HUES6 (cell line): ENCODE data around the gene TCL1B.

ENCODE experiments used
- H3K27ac ChIP-seq: 2 replicates; pipeline ENCODE4 v1.7.0; 2013; ENCODE audit warnings: low read depth, mild to moderate bottlenecking, low read length, inconsistent platforms
- H3K27me3 ChIP-seq: 2 replicates; pipeline ENCODE4 v1.6.1; 2013; ENCODE audit warnings: low read length; ENCODE audit not compliant: control insufficient read depth, insufficient read depth
- H3K36me3 ChIP-seq: 2 replicates; pipeline ENCODE4 v1.6.1; 2013; ENCODE audit warnings: low read length; ENCODE audit not compliant: control insufficient read depth, insufficient read depth
- H3K4me1 ChIP-seq: 2 replicates; pipeline ENCODE4 v1.6.1; 2013; ENCODE audit warnings: low read length; ENCODE audit not compliant: control insufficient read depth, insufficient read depth
- H3K4me3 ChIP-seq: 2 replicates; pipeline ENCODE4 v1.5.1; 2013; ENCODE audit warnings: low read depth, low read length
- H3K9ac ChIP-seq: one replicate; pipeline ENCODE4 v1.6.1; 2013; ENCODE audit warnings: mild to moderate bottlenecking, low read length
- H3K9me3 ChIP-seq: 2 replicates; pipeline ENCODE4 v1.6.1; 2013; ENCODE audit warnings: low read depth, low read length; ENCODE audit not compliant: control insufficient read depth, insufficient read depth

TCL1B gene

DNA sequence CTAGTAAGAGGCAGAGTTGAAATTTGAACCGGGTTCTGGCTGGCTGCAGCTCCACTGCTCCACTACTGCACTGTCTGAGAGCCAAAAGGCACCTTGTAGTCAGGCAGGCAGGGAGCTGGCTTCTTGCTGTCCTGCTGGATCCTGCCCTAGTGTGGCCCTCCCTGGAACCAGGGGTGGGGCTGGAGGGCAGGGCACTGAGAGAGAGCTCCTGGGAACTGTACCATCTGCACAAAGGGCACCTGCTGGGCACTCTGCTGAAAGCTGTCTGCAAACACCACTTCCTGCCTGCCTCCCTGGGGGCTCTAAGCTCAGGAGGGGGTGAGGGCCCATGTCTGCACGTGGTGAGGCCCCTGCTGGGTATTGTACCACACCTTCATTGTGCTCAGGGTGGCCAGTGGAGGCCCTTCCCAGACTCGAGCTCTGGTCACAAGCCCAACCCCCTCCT lies 19.0 kb upstream of the TCL1B start:
- H3K4me1 ChIP-seq, result peaks cover 33% of the 10 kb centered on the region

DNA sequence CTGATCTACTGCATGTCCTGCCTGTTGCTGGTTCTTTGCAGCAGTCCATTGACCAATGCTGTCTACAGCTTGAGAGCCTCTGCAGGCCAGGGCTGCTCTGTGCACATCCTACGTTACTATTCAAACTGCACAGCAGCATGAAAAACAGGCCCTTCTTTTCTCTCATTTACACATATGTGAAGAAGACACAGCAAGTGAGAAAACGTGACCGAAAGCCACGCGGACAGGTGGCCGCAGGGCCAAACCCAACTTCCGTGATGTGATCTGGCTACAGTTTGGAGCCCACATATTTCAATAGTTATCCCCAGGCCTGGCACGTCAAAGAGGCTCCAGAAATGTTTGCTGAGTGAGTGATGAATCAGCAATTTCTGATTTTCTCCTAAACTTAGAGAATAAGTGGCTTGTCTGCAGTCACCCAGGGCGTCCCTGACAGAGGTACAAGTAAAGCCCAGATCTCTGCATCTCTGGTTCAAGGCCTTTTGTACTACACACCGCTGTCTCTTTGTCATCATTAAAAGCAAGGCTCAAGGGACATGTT lies 17.9 kb upstream of the TCL1B start:
- H3K9ac ChIP-seq, result no peak overlapping the region
- no peak overlapping the region for H3K27ac ChIP-seq
- peaks cover 24% of the 10 kb centered on the region for H3K4me1 ChIP-seq
- no peak overlapping the region for H3K4me3 ChIP-seq
- no peaks in the 10 kb centered on the region for H3K9me3 ChIP-seq
- peaks cover 21% of the 10 kb centered on the region for H3K27me3 ChIP-seq
- H3K36me3 ChIP-seq, result no peaks in the 10 kb centered on the region

More for the DNA sequence above, 19.0 kb upstream of the TCL1B start:
- H3K27ac ChIP-seq, result no peak overlapping the region
- H3K9ac ChIP-seq, result no peak overlapping the region
- H3K4me3 ChIP-seq, result no peak overlapping the region
- peaks cover 21% of the 10 kb centered on the region for H3K27me3 ChIP-seq
- no peaks in the 10 kb centered on the region for H3K36me3 ChIP-seq
- H3K9me3 ChIP-seq, result no peaks in the 10 kb centered on the region

DNA sequence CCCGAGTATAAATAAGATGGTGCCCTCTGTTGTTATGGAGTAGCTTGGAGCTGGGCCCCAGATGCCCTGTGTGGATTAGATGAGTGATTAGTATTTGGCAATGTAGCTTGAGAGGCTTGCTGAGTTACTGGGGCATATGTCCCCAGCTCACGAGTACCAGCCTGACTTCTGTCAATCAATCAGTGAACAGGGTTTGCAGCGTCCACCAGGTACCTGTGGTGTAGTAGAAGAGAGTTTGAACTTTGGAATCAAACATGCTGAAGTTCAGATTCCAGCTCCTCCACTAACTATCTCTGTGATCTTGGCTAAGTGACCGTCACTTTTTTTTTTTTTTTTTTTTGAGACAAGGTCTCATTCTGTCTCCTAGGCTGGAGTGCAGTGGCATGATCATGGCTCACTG lies 11.6 kb upstream of the TCL1B start:
- Histone ChIP-seq H3K27ac (no peak overlapping the region), H3K4me3 (no peak overlapping the region), H3K9ac (no peak overlapping the region), H3K36me3 (no peaks in the 10 kb centered on the region), H3K27me3 (peaks cover 14% of the 10 kb centered on the region), H3K4me1 (peaks cover 7% of the 10 kb centered on the region; the same call in 1 of the 2 replicates), H3K9me3 (peaks cover 10% of the 10 kb centered on the region)

- Histone ChIP-seq H3K27me3 (peaks cover 12% of the 10 kb centered on the region), H3K27ac (no peak overlapping the region), H3K4me3 (no peak overlapping the region), H3K9ac (no peak overlapping the region), H3K36me3 (no peaks in the 10 kb centered on the region), H3K9me3 (peaks cover 10% of the 10 kb centered on the region), H3K4me1 (peaks cover 13% of the 10 kb centered on the region; the same call in 1 of the 2 replicates)
Measured at GRCh38 chr14:95675486-95675885, 10.7 kb upstream of the TCL1B start.

DNA sequence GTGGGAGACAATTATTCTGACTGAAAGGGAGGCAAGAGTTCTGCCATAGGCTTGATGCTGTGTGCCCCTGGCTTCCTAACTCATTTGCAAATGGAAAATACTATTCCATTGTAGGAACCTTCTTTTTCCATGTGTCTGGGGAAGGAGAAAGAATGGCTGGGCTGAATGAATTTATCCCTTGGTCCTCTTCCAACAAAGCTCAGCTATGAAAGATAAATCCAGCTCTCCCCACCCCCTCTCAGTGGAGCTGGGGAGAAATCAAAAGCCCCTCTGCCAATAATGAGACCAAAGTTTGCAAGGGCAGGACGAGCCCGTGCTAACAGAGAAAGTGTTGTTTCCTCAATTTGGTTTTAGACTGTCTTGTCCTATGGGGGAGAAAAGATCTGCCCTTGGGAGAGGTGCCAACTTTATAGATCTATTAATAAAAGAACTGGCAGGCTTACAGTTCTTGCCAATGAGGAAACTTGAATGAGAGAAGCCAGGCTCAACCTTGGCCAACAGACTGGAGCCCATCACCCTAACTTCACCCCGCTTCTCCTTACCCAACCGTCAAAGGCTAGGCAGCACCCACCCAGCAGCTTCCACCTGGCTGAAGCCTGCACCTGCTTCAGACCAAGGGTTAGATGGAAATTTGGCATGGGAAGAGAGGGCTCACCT lies 8.9 kb upstream of the TCL1B start:
- no peak overlapping the region for H3K27ac ChIP-seq
- H3K4me1 ChIP-seq, result peaks cover 11% of the 10 kb centered on the region; the same call in 1 of the 2 replicates
- no peaks in the 10 kb centered on the region for H3K36me3 ChIP-seq
- no peak overlapping the region for H3K9ac ChIP-seq
- peaks cover 4% of the 10 kb centered on the region; the same call in 1 of the 2 replicates for H3K27me3 ChIP-seq
- no peak overlapping the region for H3K4me3 ChIP-seq
- H3K9me3 ChIP-seq, result peaks cover 10% of the 10 kb centered on the region

DNA sequence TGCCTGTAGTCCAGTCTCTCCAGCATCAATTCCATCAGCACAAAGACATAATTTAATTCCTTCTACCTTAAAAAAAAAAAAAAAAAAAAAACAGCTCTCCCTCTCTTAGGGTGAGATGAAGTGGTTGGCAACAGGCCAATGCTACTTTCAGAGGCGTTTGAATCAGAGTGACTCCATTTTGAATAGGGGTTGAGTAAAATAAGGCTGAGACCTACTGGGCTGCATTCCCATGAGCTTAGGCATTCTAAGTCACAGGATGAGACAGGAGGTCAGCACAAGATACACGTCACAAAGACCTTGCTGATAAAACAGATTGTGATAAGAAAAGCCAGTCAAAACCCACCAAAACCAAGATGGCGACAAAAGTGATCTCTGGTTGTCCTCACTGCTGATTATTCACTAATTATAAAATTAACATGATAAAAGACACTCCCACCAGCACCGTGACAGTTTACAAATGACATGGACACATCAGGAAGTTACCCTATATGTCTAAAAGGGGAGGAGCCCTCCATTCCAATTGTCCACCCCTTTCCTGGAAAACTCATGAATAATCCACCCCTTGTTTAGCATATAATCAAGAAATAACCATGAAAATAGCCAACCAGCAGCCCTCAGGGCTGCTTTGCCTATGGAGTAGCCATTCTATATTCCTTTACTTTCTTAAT lies 6.9 kb upstream of the TCL1B start:
- no peaks in the 10 kb centered on the region for H3K36me3 ChIP-seq
- no peak overlapping the region for H3K27ac ChIP-seq
- H3K27me3 ChIP-seq, result 0 out of 2 replicates have a peak, but pooled peaks cover 4% of the 10 kb centered on the region
- H3K4me3 ChIP-seq, result no peak overlapping the region
- H3K9me3 ChIP-seq, result peaks cover 10% of the 10 kb centered on the region
- peaks cover 11% of the 10 kb centered on the region; the same call in 1 of the 2 replicates for H3K4me1 ChIP-seq
- H3K9ac ChIP-seq, result no peak overlapping the region

DNA sequence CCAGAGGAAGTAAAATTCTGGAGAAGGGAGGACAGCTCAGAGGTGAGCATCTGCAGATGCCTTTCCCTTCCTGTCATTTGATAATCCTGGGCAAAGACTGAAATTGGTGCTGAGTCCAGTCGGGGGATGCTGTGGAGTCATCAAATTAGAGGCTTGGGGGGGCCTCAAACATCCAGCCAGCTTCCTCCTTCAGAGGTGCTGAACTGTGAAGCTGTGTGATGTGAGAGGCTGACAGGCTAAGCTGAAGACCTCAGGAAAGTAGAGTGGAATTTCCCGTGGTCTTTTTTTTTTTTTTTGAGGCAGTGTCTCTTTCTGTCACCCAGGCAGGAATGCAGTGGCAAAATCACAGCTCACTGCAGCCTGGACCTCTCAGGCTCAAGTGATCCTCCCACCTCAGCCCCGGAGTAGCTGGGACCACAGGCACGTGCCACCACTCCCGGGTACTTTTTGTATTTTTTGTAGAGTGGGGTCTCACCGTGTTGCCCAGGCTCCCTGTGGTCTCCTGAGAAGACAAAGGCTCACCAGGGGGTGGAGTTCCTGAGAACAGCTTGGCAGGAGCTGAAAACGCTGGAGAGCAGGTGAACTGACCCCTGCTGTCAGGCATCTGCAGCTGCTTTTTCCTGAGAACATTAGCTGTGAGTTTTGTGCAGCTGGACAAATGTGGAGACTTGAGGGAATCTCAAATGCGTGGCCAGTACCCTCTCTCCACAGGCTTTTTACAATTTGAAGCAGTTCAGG lies 6.1 kb upstream of the TCL1B start:
- Histone ChIP-seq H3K4me3 (no peak overlapping the region), H3K9ac (no peak overlapping the region), H3K9me3 (peaks cover 10% of the 10 kb centered on the region), H3K27ac (no peak overlapping the region), H3K36me3 (no peaks in the 10 kb centered on the region), H3K4me1 (peaks cover 11% of the 10 kb centered on the region; the same call in 1 of the 2 replicates), H3K27me3 (0 out of 2 replicates have a peak, but pooled peaks cover 4% of the 10 kb centered on the region)

DNA sequence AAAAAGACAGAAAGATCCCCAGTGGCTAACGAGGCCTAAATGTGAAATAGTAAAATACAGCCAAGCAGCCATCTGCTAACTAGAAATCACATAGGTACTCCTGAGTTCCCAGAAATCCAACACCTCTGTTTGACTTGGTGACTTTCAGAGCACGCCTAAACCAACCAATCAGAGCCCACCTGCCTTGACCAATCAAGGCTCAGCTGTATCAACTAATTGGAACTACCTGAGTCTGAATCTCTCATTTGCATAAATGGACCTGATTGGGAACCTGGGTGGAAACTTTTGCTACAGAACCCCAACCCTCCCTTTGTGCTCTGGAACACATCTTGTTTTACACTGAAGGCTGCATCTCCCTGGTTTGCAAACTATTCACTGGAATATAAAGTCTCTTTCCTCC lies 5.1 kb upstream of the TCL1B start:
- H3K4me1 ChIP-seq, result peaks cover 11% of the 10 kb centered on the region; the same call in 1 of the 2 replicates

GRCh38 chr14:95683793-95684192 lies 2.4 kb upstream of the TCL1B start:
- H3K36me3 ChIP-seq, result no peaks in the 10 kb centered on the region
- peaks cover 23% of the 10 kb centered on the region; the same call in 1 of the 2 replicates for H3K4me1 ChIP-seq
- H3K9me3 ChIP-seq, result no peaks in the 10 kb centered on the region
- H3K4me3 ChIP-seq, result no peak overlapping the region
- no peak overlapping the region for H3K9ac ChIP-seq
- no peaks in the 10 kb centered on the region for H3K27me3 ChIP-seq
- H3K27ac ChIP-seq, result no peak overlapping the region

More for the DNA sequence above, 5.1 kb upstream of the TCL1B start:
- Histone ChIP-seq H3K4me3 (no peak overlapping the region), H3K9me3 (peaks cover 7% of the 10 kb centered on the region), H3K9ac (no peak overlapping the region), H3K27me3 (0 out of 2 replicates have a peak, but pooled peaks cover 4% of the 10 kb centered on the region), H3K27ac (no peak overlapping the region), H3K36me3 (no peaks in the 10 kb centered on the region)

GRCh38 chr14:95686935-95687334 lies 709 bp downstream of the TCL1B start:
- H3K4me1 ChIP-seq, result peaks cover 16% of the 10 kb centered on the region
- no peaks in the 10 kb centered on the region for H3K9me3 ChIP-seq
- H3K4me3 ChIP-seq, result peak overlapping the region; percentile 41; the same call in 1 of the 2 replicates
- no peaks in the 10 kb centered on the region for H3K27me3 ChIP-seq
- peak overlapping the region; percentile 49; the same call in 1 of the 2 replicates for H3K27ac ChIP-seq
- no peaks in the 10 kb centered on the region for H3K36me3 ChIP-seq
- peak overlapping the region; percentile 66 for H3K9ac ChIP-seq
